GM18499 (cell line): ENCODE measurements around the gene PNKP.

Experiments used
- ATAC-seq: cut with Tn5 transposase; IDR thresholded peaks from one replicate; pipeline ENCODE4 v1.9.1; 2021; ENCODE audit warnings: moderate number of reproducible peaks; ENCODE audit not compliant: insufficient read depth, unreplicated experiment

Gene PNKP

DNA sequence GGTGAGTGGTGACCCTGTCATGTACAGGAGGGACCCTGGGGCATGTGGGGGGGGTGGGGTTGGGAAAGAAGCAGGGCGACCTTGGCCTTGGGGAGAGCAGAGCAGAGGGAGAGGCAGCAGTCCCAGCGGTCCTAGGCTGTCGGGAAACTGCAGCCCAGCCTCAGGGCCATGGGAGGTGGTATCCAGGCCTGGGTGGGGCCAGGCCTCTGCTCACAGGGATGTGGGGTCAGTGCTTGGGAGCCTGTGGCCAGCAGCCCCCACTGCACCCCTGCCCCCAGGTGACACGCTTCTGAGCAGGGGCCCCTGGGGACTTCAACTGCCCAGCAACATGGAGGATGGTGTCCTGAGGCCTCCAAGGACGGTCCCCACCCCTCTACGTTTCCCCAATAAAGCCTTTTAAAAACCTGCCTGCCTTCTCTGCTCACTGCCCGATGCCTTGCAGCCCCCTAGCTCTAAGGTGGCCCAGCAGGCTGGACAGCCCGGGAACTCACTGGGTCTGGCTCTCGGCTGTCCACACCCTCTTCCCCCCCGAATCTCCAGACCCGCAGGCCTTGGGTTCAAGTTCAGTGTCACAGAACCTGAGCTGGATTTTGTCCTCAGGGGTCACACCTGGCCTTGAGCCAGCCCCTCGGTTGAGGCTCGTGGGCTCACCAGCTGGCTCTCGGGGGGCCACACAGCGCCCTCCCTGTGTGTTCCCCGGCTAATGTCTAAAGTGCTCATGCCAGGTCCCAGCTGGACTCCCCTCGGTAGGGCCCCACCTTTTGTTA is 6.9 kb downstream of the PNKP start:
- no peak for ATAC-seq

DNA sequence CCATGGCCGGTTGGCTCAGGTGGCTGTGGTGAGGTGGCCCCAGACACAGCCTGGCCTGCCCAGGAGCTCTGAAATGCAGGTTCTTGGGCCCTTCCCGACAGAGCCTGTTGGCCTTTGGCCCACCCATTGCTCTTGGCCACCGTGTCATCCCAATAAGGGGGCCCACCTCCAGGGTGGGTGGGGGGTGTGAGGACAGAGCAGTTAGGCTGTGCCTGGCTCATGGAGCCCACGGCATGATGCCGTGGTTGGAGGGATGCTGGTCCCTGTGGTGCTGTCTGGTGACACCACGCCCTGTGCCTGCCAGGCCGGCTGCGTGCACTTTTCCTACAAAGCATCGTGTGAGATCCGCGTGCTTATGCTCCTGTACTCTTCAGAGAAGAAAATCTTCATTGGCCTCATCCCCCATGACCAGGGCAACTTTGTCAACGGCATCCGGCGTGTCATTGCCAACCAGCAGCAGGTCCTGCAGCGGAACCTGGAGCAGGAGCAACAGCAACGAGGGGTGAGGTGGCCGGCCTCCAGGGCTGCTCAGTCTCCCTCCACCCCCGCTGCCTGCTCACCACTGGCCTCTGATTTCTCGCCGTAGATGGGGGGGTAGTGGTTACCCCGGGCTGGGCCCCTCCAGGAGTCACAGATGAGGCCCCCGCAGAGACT is 7.6 kb downstream of the PNKP start:
- no peak for ATAC-seq

DNA sequence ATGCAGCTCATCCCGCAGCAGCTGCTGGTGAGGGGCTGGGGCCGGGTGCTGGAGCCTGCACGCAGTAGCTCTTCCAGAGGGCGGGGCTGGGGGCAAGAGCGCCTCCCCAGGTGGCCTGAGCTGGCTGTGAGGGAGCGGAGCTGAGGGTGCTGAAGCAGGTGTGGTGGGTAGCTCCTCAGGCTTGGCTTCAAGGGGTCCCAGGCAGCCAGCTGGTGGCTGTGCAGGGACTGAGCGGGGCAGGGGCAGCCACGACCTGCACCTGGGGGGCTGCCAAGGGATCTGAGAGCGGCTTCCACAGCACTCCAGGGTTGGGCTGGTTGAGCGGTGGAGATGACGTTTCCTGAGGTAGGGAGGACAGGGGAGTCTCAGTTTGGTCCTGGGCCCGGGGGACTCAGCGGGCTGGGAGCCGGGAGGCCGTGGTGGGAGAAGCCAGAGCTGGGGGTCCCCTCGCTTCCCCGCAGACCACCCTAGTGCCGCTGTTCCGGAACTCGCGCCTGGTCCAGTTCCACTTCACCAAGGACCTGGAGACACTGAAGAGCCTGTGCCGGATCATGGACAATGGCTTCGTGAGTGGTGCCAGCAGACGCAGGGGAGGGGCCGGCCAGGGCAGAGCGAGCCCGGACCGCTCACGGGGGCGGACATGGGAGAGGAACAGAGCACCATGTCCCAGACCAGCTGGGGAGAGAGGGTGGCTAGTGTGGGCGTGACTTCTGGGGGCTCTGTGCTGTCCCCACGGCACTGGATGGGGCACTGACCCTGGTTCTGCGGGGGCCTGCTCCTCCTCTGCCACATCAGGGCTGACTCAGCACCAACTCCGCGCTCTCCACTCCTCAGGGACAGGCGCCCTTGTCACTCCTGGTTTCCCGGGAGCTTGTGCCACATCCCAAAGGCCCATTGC is 9.0 kb downstream of the PNKP start:
- no peak for ATAC-seq

DNA sequence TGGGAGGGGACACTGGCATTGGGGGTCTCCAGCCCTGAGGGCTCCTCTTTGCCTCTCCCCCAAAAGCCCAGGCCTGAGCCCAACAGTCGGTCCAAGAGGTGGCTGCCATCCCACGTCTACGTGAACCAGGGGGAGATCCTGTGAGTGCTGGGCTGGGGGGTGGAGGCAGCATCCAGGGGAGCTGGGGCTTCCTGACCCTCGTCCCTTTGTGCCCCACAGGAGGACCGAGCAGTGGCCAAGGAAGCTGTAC is 9.6 kb downstream of the PNKP start:
- ATAC-seq, result no peak

GRCh38 chr19:49857061-49857837 is 10.1 kb downstream of the PNKP start:
- no peak for ATAC-seq

DNA sequence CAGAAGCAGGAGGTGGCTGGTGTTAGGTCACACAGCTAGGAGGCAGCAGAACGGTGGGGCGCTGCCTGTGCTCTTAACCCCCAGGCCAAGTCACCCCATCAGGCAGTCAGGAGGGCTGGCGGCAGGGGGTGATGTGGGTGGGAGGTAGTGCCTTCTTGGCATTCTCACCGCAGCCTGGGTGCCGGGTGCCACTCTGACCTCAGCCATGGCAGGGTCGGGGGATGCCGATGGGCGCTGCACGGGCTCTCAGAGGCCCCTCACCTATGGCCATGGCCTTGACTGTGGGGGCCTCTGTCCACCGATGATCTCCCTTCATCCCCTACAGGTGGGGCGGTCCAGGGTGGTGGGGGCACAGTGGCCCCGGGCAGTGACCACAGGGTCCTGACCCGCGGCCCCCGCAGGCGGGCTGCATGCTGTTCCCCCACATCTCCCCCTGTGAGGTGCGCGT is 10.8 kb downstream of the PNKP start:
- ATAC-seq, result no peak

GRCh38 chr19:49855676-49856573 is 11.5 kb downstream of the PNKP start:
- ATAC-seq, result no peak

DNA sequence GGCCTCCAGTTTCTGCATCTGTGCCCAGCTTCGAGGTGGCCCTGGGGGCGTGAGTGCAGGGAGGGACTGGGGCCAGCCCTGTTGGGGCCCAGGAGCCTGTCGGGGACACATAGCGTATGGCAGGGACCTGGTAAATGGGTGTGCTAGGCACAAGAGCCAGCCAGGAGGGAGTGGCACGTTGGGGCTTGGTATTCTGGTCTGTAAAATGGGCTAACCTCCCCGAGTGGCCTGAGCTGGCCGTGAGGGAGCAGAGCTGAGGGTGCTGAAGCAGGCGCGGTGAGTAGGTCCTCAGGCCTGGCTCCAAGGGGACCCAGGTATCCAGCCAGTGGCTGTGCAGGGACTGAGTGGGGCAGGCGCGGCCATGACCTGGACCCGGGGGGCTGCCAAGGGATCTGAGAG is 12.1 kb downstream of the PNKP start:
- ATAC-seq, result no peak

DNA sequence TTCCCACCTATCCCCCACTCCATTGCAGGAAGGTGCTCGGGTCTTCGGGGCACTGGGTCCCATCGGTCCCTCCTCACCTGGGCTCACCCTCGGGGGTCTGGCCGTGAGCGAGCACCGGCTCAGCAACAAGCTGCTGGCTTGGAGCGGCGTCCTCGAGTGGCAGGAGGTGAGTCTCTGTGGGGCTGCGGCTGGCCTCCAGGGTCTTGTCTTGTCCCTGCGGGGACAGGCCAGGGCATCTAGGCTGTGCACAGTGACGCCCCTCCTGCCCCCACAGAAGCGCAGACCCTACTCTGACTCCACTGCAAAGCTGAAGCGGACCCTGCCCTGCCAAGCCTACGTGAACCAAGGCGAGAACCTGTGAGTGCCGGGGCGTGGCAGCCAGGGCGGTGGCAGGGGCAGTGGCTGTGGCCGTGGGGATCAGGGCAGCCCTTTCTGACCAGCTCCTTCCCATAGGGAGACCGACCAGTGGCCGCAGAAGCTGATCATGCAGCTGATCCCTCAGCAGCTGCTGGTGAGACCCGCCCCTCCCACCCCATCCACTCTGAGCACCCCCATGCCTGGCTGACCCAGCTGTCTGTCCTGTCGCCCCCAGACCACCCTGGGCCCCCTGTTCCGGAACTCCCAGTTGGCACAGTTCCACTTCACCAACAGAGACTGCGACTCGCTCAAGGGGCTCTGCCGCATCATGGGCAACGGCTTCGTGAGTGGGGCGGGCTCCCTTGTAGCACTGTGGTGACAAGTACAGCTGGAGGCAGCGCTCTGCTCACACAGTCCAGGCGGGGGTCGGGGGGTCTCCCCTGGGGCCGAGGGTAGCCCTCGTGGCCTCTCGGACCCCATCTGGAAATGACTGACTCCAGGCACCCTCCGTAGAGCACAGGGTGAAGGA is 12.8 kb downstream of the PNKP start:
- ATAC-seq, result no peak

DNA sequence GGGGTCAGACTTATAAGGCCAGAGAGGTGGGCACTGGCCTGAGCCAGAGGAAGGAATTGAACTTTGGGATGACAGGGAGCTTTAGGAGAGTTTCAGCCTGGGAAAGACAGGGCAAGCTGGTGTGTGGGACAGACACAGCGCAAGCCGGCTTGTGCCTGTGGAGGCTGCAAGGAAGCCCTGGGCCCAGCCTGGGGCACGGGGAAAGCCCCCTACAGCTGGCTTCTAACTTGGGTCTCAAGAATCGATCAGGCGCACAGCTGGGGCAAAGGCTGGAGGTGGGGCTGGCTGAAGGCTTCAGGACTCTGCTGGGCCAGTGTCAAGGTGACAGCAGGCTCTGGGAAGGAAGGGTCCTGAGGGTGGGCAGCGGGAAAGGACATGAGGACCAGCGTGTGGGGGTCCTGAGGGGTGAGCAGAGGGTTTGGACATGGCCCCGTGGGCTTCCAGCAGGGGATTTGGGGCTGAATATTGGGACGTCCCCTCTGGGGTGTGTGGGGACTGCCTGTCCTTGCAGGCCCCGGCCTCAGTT is 13.5 kb downstream of the PNKP start:
- ATAC-seq, result no peak

- no peak for ATAC-seq
Measured at GRCh38 chr19:49852631-49853126, 14.7 kb downstream of the PNKP start.

- no peak for ATAC-seq
Measured at GRCh38 chr19:49851456-49852259, 15.7 kb downstream of the PNKP start.

DNA sequence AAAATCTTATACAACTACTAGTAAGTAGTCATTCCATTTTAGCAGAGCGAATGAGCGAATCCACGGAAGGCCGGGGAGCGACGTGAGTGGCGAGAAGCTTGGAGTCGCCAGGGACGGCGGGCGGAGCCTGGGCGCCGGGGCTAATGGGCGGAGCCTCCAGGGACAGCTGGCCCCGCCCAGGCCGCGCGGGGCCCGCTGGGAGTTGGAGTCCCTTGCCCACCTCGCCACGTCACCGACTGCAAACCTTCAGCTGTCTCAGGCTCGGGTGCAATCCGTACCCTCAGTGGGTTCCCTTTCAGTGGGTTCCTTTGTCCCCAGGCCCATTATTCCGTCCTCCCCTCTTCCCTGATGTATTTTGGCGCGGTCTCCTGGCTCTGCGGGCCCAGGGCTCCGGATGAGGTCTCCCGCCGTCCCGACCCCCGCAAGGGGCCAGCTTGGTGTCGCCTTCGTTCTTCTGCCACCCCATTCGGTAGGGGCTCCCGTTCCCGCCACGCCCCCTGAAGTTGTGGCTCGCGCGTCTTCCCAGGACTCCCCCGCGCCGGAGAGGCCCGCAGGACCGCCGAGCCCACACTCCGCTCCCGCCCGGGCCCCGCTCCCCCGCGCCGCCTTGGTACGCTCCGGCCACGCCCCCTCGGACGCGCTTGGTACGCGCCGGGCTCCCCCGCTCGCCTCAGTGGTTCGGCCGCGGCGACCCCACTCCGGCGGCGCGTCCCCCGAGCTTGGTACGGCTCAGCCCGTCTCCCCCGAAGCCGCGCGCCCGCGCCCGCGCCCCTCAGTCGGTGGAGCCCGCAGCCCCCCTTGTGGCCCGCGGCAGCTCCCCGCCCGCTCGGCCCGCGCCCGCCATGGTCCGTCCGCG is 16.7 kb downstream of the PNKP start, which contains the start of gene PTOV1:
Gene PTOV1 (plus strand): TSS at position 673 of the 856 bp plus-strand sequence.
- no peak for ATAC-seq

GRCh38 chr19:49850221-49850486 is 17.2 kb downstream of the PNKP start:
- ATAC-seq, result no peak

GRCh38 chr19:49849433-49850220 is 17.7 kb downstream of the PNKP start:
- ATAC-seq, result no peak

- no peak for ATAC-seq
Measured at GRCh38 chr19:49848938-49849337, 18.4 kb downstream of the PNKP start.
